Measurements from ENCODE around the gene MEI1. TPM values are rescaled to one million over a fixed set of nuclear protein-coding genes. Genes with fewer than 3 reads are reported as not detected.

The MEI1 gene
- total RNA-seq, 2 donors from 2014 or later, result not detected

DNA sequence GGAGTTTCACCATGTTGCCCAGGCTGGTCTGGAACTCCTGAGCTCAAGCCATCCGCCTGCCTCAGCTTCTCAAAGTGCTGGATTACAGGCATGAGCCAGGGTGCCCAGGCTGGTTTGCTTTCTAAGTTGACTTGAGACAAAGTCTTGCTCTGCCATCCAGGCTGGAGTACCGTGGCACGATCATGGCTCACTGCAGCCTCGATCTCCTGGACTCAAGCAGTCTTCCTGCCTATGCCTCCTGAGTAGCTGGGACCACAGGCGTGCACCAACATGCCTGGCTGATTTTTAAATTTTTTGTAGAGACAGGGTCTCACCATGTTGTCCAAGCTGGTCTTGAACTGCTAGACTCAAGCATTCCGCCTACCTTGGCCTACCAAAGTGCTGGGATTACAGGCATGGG, 41.6 kb upstream of the MEI1 start:
- H3K36me3 ChIP-seq (replicated peaks in 1 of 2; ENCODE audit: insufficient read depth in 1 of 2, low read depth in 2 of 2), result peaks cover 16 to 56% of the 10 kb centered on the region in 2 donors
- no peaks in the 10 kb centered on the region for H3K9me3 ChIP-seq
- H3K27ac ChIP-seq, result no peak overlapping the region
- H3K27me3 ChIP-seq, result no peaks in the 10 kb centered on the region
- no peak overlapping the region for H3K4me3 ChIP-seq
- intact Hi-C loops (cut with DNase I), result no loop called here
- no peaks in the 10 kb centered on the region for H3K4me1 ChIP-seq
- no peak for ATAC-seq
- TF ChIP-seq, protein P1, sequence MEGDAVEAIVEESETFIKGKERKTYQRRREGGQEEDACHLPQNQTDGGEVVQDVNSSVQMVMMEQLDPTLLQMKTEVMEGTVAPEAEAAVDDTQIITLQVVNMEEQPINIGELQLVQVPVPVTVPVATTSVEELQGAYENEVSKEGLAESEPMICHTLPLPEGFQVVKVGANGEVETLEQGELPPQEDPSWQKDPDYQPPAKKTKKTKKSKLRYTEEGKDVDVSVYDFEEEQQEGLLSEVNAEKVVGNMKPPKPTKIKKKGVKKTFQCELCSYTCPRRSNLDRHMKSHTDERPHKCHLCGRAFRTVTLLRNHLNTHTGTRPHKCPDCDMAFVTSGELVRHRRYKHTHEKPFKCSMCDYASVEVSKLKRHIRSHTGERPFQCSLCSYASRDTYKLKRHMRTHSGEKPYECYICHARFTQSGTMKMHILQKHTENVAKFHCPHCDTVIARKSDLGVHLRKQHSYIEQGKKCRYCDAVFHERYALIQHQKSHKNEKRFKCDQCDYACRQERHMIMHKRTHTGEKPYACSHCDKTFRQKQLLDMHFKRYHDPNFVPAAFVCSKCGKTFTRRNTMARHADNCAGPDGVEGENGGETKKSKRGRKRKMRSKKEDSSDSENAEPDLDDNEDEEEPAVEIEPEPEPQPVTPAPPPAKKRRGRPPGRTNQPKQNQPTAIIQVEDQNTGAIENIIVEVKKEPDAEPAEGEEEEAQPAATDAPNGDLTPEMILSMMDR (IDR thresholded peaks at IDR 0.05), result no peak
- no peak for TF ChIP-seq POLR2A (IDR thresholded peaks at IDR 0.05)
- no peak for DNase-seq
- 91 to 98% methylated on average over 6 of the region's 6 CpGs for WGBS, 2 donors

GRCh38 chr22:41658869-41659268, 40.4 kb upstream of the MEI1 start:
- WGBS, 2 donors, result 94 to 97% methylated on average over 17 of the region's 17 CpGs
- Histone ChIP-seq H3K9me3 (no peaks in the 10 kb centered on the region), H3K36me3 (replicated peaks in 1 of 2; ENCODE audit: insufficient read depth in 1 of 2, low read depth in 2 of 2) (peaks cover 17 to 49% of the 10 kb centered on the region in 2 donors), H3K27ac (no peak overlapping the region), H3K27me3 (no peaks in the 10 kb centered on the region), H3K4me1 (no peaks in the 10 kb centered on the region), H3K4me3 (no peak overlapping the region)
- no peak for ATAC-seq
- intact Hi-C loops (cut with DNase I), result no loop called here
- DNase-seq, result no peak
- TF ChIP-seq POLR2A (IDR thresholded peaks at IDR 0.05), result no peak
- TF ChIP-seq, protein P1 (IDR thresholded peaks at IDR 0.05), result no peak

DNA sequence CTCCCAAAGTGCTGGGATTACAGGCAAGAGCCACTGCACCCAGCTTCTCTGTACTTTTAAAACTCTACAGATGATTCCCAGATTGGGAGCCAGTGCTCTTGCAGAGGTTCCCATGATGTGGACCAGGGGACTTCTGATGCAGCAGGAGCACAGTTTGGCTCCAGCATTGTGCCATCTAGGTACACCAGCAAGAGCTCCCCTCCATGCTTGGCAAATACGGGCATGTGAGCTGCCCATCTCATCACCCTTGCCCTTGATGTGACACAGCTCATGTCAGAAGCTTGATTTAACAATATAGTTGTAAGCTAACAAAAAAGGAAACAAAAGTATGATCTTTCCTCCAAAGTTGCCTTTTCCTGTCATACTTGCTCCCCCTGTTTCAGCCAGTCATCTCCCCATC, 39.4 kb upstream of the MEI1 start:
- ATAC-seq (no peak), DNase-seq (no peak)
- 86 to 88% methylated on average over 1 of the region's 1 CpG for WGBS, 2 donors
- TF ChIP-seq POLR2A (IDR thresholded peaks at IDR 0.05), result no peak
- TF ChIP-seq, protein P1 (IDR thresholded peaks at IDR 0.05), result no peak
- no peaks in the 10 kb centered on the region for H3K9me3 ChIP-seq
- no peak overlapping the region for H3K27ac ChIP-seq
- H3K27me3 ChIP-seq, result no peaks in the 10 kb centered on the region
- H3K36me3 ChIP-seq (replicated peaks in 1 of 2; ENCODE audit: insufficient read depth in 1 of 2, low read depth in 2 of 2), result peaks cover 16 to 40% of the 10 kb centered on the region in 2 donors
- H3K4me3 ChIP-seq, result no peak overlapping the region
- intact Hi-C loops (cut with DNase I), result no loop called here
- no peaks in the 10 kb centered on the region for H3K4me1 ChIP-seq

- DNase-seq, result no peak
- intact Hi-C loops (cut with DNase I), result no loop called here
These were observed 38.9 kb upstream of the MEI1 start for GRCh38 chr22:41660416-41660815.

GRCh38 chr22:41661088-41661487, 38.2 kb upstream of the MEI1 start:
- WGBS, 2 donors, result 75 to 81% methylated on average over 3 of the region's 3 CpGs
- intact Hi-C loops (cut with DNase I), result no loop called here
- Histone ChIP-seq H3K4me1 (no peaks in the 10 kb centered on the region), H3K36me3 (replicated peaks in 1 of 2; ENCODE audit: insufficient read depth in 1 of 2, low read depth in 2 of 2) (peaks cover 16 to 36% of the 10 kb centered on the region in 2 donors), H3K9me3 (no peaks in the 10 kb centered on the region), H3K27ac (no peak overlapping the region), H3K27me3 (no peaks in the 10 kb centered on the region), H3K4me3 (no peak overlapping the region)
- TF ChIP-seq POLR2A (IDR thresholded peaks at IDR 0.05), result no peak
- TF ChIP-seq, protein P1 (IDR thresholded peaks at IDR 0.05), result no peak
- ATAC-seq (no peak), DNase-seq (no peak)

More at GRCh38 chr22:41660416-41660815, 38.9 kb upstream of the MEI1 start:
- Histone ChIP-seq H3K27ac (no peak overlapping the region), H3K36me3 (replicated peaks in 1 of 2; ENCODE audit: insufficient read depth in 1 of 2, low read depth in 2 of 2) (peaks cover 16 to 37% of the 10 kb centered on the region in 2 donors), H3K4me3 (no peak overlapping the region), H3K9me3 (no peaks in the 10 kb centered on the region), H3K4me1 (no peaks in the 10 kb centered on the region), H3K27me3 (no peaks in the 10 kb centered on the region)
- no peak for ATAC-seq
- WGBS, 2 donors, result 69 to 76% methylated on average over 3 of the region's 3 CpGs
- no peak for TF ChIP-seq POLR2A (IDR thresholded peaks at IDR 0.05)
- TF ChIP-seq, protein P1 (IDR thresholded peaks at IDR 0.05), result no peak
